RWPE1 (cell line): ENCODE data around the gene IFT25.
"Not testable (repeated sequence)": the region's sequence is repeated elsewhere in the genome, so short reads cannot be mapped to it uniquely, and the experiment has no call there.

ENCODE experiments used
- CTCF ChIA-PET: fragments of 350-600 bp; sonication (Branson Sonifier 250); formaldehyde crosslinking; extraction: SDS; loops from one replicate; lab custom pipeline; 2021; lab: Yijun Ruan, JAX
- POLR2A ChIA-PET: fragments of 400-600 bp; formaldehyde crosslinking; extraction: SDS; loops from one replicate; lab custom pipeline; 2020; ENCODE audit warnings: antibody characterized with exemption; ENCODE audit not compliant: low non-redundant PET; lab: Yijun Ruan, JAX
- DNase-seq: peaks from one replicate; pipeline ENCODE4 v3.0.0; 2012; ENCODE audit warnings: low spot score
- H3K27ac ChIP-seq: fragments of 450-650 bp; 2 replicates; pipeline ENCODE4 v1.5.1; 2017
- TF ChIP-seq, protein P1 (sequence below): fragments of 450-650 bp; conservative IDR thresholded peaks from 2 replicates; pipeline ENCODE4 v1.5.1; 2017; ENCODE audit warnings: low read depth, mild to moderate bottlenecking

Gene IFT25

DNA sequence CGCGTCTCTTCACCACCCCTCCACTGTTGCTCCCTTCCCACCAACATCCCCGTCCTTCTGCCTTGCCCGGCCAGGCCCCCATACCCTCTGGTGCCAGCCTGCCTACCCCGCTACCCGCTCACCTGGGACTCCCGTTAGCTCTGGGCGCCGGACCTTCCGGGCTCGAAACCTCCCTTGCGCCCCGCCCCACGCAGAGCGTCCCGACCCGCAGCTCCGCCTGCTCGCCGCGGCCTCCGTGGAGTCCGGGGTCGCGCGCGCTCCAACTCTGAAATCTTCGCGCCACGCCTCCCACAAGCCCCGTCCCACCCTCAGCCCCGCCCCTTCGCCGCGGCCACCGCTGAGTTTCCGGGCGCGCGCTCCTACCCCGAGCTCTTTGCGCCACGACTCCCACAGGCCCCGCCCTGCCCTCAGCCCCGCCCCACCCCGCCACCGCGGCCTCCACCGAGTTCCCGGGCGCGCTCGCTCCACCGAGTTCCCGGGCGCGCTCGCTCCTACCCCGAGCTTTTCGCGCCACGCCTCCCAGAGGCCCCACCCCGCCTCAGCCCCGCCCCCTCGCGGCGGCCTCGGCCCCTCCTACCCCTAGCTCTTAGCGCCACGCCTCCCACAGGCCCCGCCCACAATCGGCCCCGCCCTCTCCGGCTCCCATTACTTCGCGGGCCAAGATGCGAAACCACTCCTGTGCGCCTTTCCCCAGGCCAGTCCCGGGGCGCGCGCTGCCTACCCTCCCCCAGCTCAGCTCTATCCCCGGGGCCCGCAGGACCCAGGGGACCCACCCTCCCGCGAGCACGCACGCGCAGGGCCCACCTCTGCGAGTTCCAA, at the start of gene IFT25:
IFT25 (minus strand) TSS at position 267 of the 819 bp plus-strand sequence. CDS start 5,617 bp downstream, outside the sequence.
- POLR2A ChIA-PET, result interaction anchor here (0.9 kb wide), 2 partner anchors 56 to 107 kb away, joined by 3 to 4 read pairs; partner anchors contain the start of genes NDC1 and YIPF1
- H3K27ac ChIP-seq, result peak within 1 kb of the TSS; percentile 90
- peak; percentile 96 for DNase-seq
- CTCF ChIA-PET, result interaction anchor here (0.9 to 1.3 kb wide), 3 partner anchors 14 to 76 kb away, joined by 3 read pairs; no protein-coding TSS in a partner anchor
- TF ChIP-seq, protein P1, sequence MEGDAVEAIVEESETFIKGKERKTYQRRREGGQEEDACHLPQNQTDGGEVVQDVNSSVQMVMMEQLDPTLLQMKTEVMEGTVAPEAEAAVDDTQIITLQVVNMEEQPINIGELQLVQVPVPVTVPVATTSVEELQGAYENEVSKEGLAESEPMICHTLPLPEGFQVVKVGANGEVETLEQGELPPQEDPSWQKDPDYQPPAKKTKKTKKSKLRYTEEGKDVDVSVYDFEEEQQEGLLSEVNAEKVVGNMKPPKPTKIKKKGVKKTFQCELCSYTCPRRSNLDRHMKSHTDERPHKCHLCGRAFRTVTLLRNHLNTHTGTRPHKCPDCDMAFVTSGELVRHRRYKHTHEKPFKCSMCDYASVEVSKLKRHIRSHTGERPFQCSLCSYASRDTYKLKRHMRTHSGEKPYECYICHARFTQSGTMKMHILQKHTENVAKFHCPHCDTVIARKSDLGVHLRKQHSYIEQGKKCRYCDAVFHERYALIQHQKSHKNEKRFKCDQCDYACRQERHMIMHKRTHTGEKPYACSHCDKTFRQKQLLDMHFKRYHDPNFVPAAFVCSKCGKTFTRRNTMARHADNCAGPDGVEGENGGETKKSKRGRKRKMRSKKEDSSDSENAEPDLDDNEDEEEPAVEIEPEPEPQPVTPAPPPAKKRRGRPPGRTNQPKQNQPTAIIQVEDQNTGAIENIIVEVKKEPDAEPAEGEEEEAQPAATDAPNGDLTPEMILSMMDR, result no peak

DNA sequence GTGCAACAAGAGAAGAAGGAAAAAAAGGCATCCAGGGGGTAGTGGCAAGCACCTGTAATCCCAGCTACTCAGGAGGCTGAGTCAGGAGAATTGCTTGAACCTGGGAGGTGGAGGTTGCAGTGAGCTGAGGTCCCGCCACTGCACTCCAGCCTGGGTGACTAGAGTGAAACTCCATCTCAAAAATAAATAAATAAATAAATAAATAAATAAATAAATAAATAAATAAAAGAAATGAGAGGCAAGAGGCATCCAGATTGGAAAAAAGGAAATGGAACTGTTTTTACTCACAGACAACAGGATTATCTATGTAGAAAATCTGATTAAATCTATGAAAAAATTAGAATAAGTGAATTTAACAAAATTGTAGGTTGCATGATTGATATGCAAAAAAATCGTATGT, 49.0 kb upstream of the IFT25 start:
- H3K27ac ChIP-seq, DNase-seq: not testable (repeated sequence)
- ChIA-PET POLR2A (interaction anchor here (0.6 kb wide), 1 partner anchor 1213 kb away, joined by 7 read pairs; no protein-coding TSS in a partner anchor), CTCF (interaction anchor here (0.7 kb wide), 1 partner anchor 383 kb away, joined by 4 read pairs; no protein-coding TSS in a partner anchor)

DNA sequence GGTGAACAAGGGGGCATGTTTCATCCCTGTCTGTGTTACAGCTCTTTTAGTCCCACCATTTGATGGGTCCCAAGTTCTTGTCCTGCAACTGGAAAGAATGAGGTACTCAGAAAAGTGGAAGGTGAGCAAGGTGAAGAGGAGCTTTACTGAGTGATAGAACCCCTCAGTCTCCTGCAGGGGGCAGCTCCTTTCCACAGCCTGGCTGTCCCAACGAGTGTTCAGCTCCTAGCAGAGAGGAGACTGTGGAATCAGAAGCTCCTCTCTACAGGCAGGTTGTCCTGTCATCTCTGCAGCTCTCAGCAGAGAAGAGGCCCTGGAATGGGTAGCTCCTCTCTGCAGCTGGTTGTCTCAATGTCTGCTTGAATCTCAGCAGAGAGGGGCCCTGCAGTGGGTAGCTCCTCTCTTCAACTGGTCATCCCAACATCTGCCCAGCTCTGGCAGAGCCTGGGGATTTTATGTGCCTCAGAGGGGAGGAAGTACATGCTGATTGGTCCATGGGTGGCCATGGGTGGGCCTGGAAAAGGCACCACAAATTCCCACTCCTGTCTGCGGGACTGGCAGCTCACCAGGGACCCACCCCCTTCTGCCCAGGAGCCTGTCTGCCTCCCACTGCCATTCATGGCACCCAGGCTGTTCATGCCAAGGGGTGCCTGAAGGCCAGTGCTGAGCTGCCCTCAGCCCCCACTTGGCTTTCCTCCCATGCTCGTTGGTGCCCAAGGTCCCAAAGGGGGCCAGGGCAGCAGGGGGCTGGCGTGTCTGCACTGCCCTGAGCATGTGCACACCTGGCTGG, 46.8 kb upstream of the IFT25 start:
- no peak for DNase-seq
- CTCF ChIA-PET, result interaction anchor here (0.5 to 0.7 kb wide), 2 partner anchors 84 to 246 kb away, joined by 3 read pairs; no protein-coding TSS in a partner anchor
- POLR2A ChIA-PET, result no interaction called here
- TF ChIP-seq, protein P1, result no peak
- no peak overlapping the region for H3K27ac ChIP-seq

DNA sequence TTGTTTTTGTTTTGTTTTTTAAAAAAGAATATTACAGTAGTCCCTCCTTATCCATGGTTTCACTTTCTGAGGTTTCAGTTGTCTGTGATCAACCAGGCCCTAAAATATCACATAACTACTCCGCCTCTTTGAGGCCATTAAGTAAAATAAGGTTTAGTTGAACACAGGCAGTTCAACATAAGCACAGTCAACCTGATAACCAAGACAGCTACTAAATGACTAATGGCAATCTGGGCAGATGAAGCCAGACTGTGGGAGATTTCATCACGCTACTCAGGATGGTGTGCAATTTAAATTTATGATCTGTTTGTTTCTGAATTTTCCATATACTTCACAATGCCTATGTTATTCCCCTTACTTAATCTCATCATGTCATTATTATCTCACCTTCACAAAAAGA, 42.4 kb upstream of the IFT25 start:
- ChIA-PET CTCF (no interaction called here), POLR2A (no interaction called here)
- DNase-seq, result no peak
- TF ChIP-seq, protein P1, result no peak
- no peak overlapping the region for H3K27ac ChIP-seq

DNA sequence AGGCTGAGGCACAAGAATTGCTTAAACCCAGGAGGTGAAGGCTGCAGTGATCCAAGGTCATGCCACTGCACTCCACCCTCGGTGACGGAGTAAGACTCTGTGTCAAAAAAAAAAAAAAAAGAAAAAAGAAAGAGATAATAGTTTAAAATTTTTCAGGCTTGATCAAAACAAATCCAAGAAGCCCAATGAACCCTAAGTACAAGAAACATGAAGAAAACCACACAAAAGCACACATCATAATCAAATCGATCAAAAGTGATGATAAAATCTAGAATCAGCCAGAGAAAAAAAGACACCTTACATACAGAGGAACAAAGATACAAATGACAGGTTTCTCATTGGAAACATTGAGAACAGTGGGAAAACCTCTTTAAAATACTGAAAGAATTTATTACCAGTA, 41.0 kb upstream of the IFT25 start:
- DNase-seq, result no peak
- CTCF ChIA-PET, result no interaction called here
- POLR2A ChIA-PET, result no interaction called here
- TF ChIP-seq, protein P1, result no peak
- no peak overlapping the region for H3K27ac ChIP-seq

DNA sequence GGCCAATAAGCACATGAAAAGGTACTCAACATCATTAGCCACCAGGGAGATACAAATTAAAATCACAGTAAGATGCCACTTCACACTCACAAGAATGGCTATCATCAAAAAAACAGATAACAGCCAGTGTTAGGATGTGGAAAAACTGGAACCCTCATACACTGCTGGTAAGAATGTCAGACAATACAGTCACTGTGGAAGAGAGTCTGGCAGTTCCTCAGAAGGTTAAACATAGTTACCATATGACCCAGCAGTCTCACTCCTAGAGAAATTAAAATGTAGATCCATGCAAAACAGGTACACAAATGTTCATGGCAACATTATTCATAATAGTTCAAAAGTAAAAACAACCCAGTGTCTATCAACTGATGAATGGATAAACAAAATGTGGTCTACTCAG, 39.2 kb upstream of the IFT25 start:
- H3K27ac ChIP-seq, result no peak overlapping the region
- ChIA-PET POLR2A (no interaction called here), CTCF (no interaction called here)
- no peak for DNase-seq
- TF ChIP-seq, protein P1, result no peak
